CD4-positive, CD25-positive, alpha-beta regulatory T cell (primary cell): ENCODE data around the gene PPP4R3B. TPM values are rescaled to one million over a fixed set of nuclear protein-coding genes. Genes with fewer than 3 reads are reported as not detected.
A peak's percentile ranks its signal among the peaks of the same experiment; 100 is the strongest.
"Not testable (repeated sequence)": the region's sequence is repeated elsewhere in the genome, so short reads cannot be mapped to it uniquely, and the experiment has no call there.

Experiments used
- ATAC-seq, 2 donors: fragments of 150-1000 bp; cut with Tn5 transposase; one replicate each; pipeline ENCODE4 v1.10.0; 2021; ENCODE audit warnings: low read depth in 2 of 2, moderate number of reproducible peaks in 2 of 2, moderate library complexity in 1 of 2
- DNase-seq, 3 donors: peaks; one replicate each; pipeline versions ENCODE4 v3.0.0 to v3.0.0-alpha.2; 2012 to 2022; ENCODE audit warnings: mixed read lengths in 1 of 3
- H3K27ac ChIP-seq: one replicate; pipeline ENCODE4 v1.7.0; 2013; ENCODE audit warnings: mild to moderate bottlenecking, low read length; ENCODE audit not compliant: insufficient read depth, poor library complexity, severe bottlenecking
- H3K27me3 ChIP-seq: one replicate; pipeline ENCODE4 v1.7.0; 2013; ENCODE audit warnings: low read length; ENCODE audit not compliant: control insufficient read depth, insufficient read depth
- H3K36me3 ChIP-seq: one replicate; pipeline ENCODE4 v1.7.0; 2013; ENCODE audit warnings: mild to moderate bottlenecking, low read length, moderate library complexity; ENCODE audit not compliant: control insufficient read depth, insufficient read depth
- H3K4me1 ChIP-seq: 2 replicates; pipeline ENCODE4 v1.7.0; 2013; ENCODE audit warnings: mild to moderate bottlenecking, low read length; ENCODE audit not compliant: insufficient read depth, control insufficient read depth, poor library complexity, severe bottlenecking
- H3K4me3 ChIP-seq: one replicate; pipeline ENCODE4 v1.7.0; 2013; ENCODE audit warnings: low read depth, mild to moderate bottlenecking, low read length, moderate library complexity
- H3K9me3 ChIP-seq, 2 experiments: 1 replicate in 1 of 2; 2 replicates in 1 of 2; pipeline ENCODE4 v1.7.0; 2013; ENCODE audit warnings: low read length in 2 of 2, mild to moderate bottlenecking in 1 of 2, moderate library complexity in 1 of 2; ENCODE audit not compliant: control insufficient read depth in 2 of 2
- H3K27ac Mint-ChIP-seq, 3 donors: one replicate each; pipeline ENCODE4 v1.8.0; 2020 to 2022; ENCODE audit warnings: mild to moderate bottlenecking in 3 of 3, mixed read lengths in 3 of 3, moderate library complexity in 2 of 3
- H3K27me3 Mint-ChIP-seq: one replicate; pipeline ENCODE4 v1.8.0; 2022; ENCODE audit warnings: mild to moderate bottlenecking, mixed read lengths
- H3K36me3 Mint-ChIP-seq: one replicate; pipeline ENCODE4 v1.8.0; 2020; ENCODE audit warnings: mixed read lengths
- H3K4me1 Mint-ChIP-seq, 4 donors: one replicate each; pipeline ENCODE4 v1.8.0; 2020 to 2022; ENCODE audit warnings: mixed read lengths in 4 of 4, mild to moderate bottlenecking in 1 of 4
- H3K4me3 Mint-ChIP-seq, 4 donors: one replicate each; pipeline ENCODE4 v1.8.0; 2020 to 2022; ENCODE audit warnings: mild to moderate bottlenecking in 4 of 4, mixed read lengths in 4 of 4, moderate library complexity in 3 of 4
- H3K9me3 Mint-ChIP-seq, 7 donors: one replicate each; pipeline ENCODE4 v1.8.0; 2020 to 2022; ENCODE audit warnings: mixed read lengths in 7 of 7, mild to moderate bottlenecking in 3 of 7, moderate library complexity in 2 of 7
- polyA plus RNA-seq, 4 donors: library from polyadenylated mRNA; unstranded; fragments of 300-500 nt; fragmentation: Illumina TruSeq; gene quantifications; one replicate each; pipeline ENCODE4 v1.2.3, GENCODE V29; 2021
- total RNA-seq: library from RNA; stranded (reverse); gene quantifications from one replicate; pipeline ENCODE4 v1.2.3, GENCODE V29; 2022

The PPP4R3B gene
- total and polyA plus RNA-seq, 5 donors from 2014 or later: 71.8 to 85.4 (median 77.6) TPM

GRCh38 chr2:55609193-55609794 is 8.1 kb downstream of the PPP4R3B start:
- H3K27me3 Mint-ChIP-seq: no peaks in the 10 kb centered on the region
- no peaks in the 10 kb centered on the region for H3K9me3 Mint-ChIP-seq
- H3K36me3 Mint-ChIP-seq: peaks cover 24% of the 10 kb centered on the region
- H3K4me3 Mint-ChIP-seq: peak overlapping the region in 2 of 4 donors; percentile 16 to 45
- H3K9me3 ChIP-seq: no peaks in the 10 kb centered on the region
- ATAC-seq: no peak
- no peak overlapping the region for H3K27ac Mint-ChIP-seq
- H3K4me3 ChIP-seq: no peak overlapping the region
- no peak for DNase-seq
- H3K4me1 ChIP-seq: peaks cover 30% of the 10 kb centered on the region
- no peaks in the 10 kb centered on the region for H3K27me3 ChIP-seq
- peaks cover 28% of the 10 kb centered on the region for H3K36me3 ChIP-seq
- H3K4me1 Mint-ChIP-seq: peaks cover 26 to 82% (median 49%) of the 10 kb centered on the region in 4 donors
- H3K27ac ChIP-seq: no peak overlapping the region

- Mint-ChIP-seq H3K9me3 (no peaks in the 10 kb centered on the region), H3K4me1 (peaks cover 22 to 80% (median 49%) of the 10 kb centered on the region in 4 donors), H3K27ac (peak overlapping the region in 1 of 3 donors; percentile 13), H3K4me3 (peak overlapping the region in 1 of 4 donors; percentile 13), H3K27me3 (no peaks in the 10 kb centered on the region), H3K36me3 (peaks cover 17% of the 10 kb centered on the region)
- Histone ChIP-seq H3K9me3 (no peaks in the 10 kb centered on the region), H3K4me1 (peaks cover 38% of the 10 kb centered on the region), H3K27me3 (no peaks in the 10 kb centered on the region), H3K36me3 (peaks cover 24% of the 10 kb centered on the region), H3K4me3 (no peak overlapping the region), H3K27ac (no peak overlapping the region)
- ATAC-seq (no peak), DNase-seq (no peak)
Observed at GRCh38 chr2:55607717-55608116, 9.7 kb downstream of the PPP4R3B start.

GRCh38 chr2:55604027-55604565 is 13.3 kb downstream of the PPP4R3B start:
- peak overlapping the region in 1 of 3 donors; percentile 92 for H3K27ac Mint-ChIP-seq
- Histone ChIP-seq H3K36me3 (peaks cover 20% of the 10 kb centered on the region), H3K27me3 (no peaks in the 10 kb centered on the region), H3K9me3 (no peaks in the 10 kb centered on the region), H3K27ac (peak overlapping the region; percentile 10), H3K4me3 (peak overlapping the region; percentile 45), H3K4me1 (peaks cover 31% of the 10 kb centered on the region)
- H3K4me1 Mint-ChIP-seq: peaks cover 22 to 75% (median 50%) of the 10 kb centered on the region in 4 donors
- H3K4me3 Mint-ChIP-seq: peak overlapping the region in 3 of 4 donors; percentile 13 to 36 (median 27)
- H3K27me3 Mint-ChIP-seq: no peaks in the 10 kb centered on the region
- no peaks in the 10 kb centered on the region for H3K9me3 Mint-ChIP-seq
- H3K36me3 Mint-ChIP-seq: peaks cover 21% of the 10 kb centered on the region
- DNase-seq (no peak), ATAC-seq (no peak)

- no peaks in the 10 kb centered on the region for H3K9me3 Mint-ChIP-seq
- H3K27ac Mint-ChIP-seq: peak overlapping the region in 1 of 3 donors; percentile 33
- H3K27ac ChIP-seq: no peak overlapping the region
- DNase-seq (no peak), ATAC-seq (no peak)
- H3K36me3 ChIP-seq: peaks cover 38% of the 10 kb centered on the region
- no peak overlapping the region for H3K4me3 ChIP-seq
- no peaks in the 10 kb centered on the region for H3K27me3 Mint-ChIP-seq
- no peaks in the 10 kb centered on the region for H3K27me3 ChIP-seq
- peaks cover 22 to 62% (median 41%) of the 10 kb centered on the region in 4 donors for H3K4me1 Mint-ChIP-seq
- peaks cover 15% of the 10 kb centered on the region for H3K4me1 ChIP-seq
- H3K9me3 ChIP-seq: no peaks in the 10 kb centered on the region
- H3K36me3 Mint-ChIP-seq: peaks cover 21% of the 10 kb centered on the region
- H3K4me3 Mint-ChIP-seq: no peak overlapping the region
Observed at GRCh38 chr2:55601849-55602248, 15.6 kb downstream of the PPP4R3B start.

GRCh38 chr2:55598056-55598795 is 19.2 kb downstream of the PPP4R3B start:
- no peak for ATAC-seq
- Histone ChIP-seq H3K9me3 (no peaks in the 10 kb centered on the region), H3K36me3 (peaks cover 46% of the 10 kb centered on the region), H3K27ac (no peak overlapping the region), H3K4me1 (peaks cover 9% of the 10 kb centered on the region), H3K4me3 (no peak overlapping the region), H3K27me3 (no peaks in the 10 kb centered on the region)
- Mint-ChIP-seq H3K27me3 (no peaks in the 10 kb centered on the region), H3K9me3 (no peaks in the 10 kb centered on the region), H3K4me3 (no peak overlapping the region), H3K36me3 (peaks cover 33% of the 10 kb centered on the region), H3K4me1 (peaks cover 28 to 55% (median 35%) of the 10 kb centered on the region in 4 donors), H3K27ac (no peak overlapping the region)
- no peak for DNase-seq

- not testable (repeated sequence) for H3K9me3 ChIP-seq, H3K27ac ChIP-seq, H3K9me3 Mint-ChIP-seq, DNase-seq, H3K4me3 ChIP-seq, H3K27me3 Mint-ChIP-seq, H3K27me3 ChIP-seq, ATAC-seq
- peaks cover 36% of the 10 kb centered on the region for H3K36me3 ChIP-seq
- Mint-ChIP-seq H3K4me3 (peak overlapping the region in 1 of 4 donors; percentile 8), H3K4me1 (peaks cover 30 to 49% (median 32%) of the 10 kb centered on the region in 4 donors), H3K36me3 (peaks cover 29% of the 10 kb centered on the region), H3K27ac (peak overlapping the region in 1 of 3 donors; percentile 69)
- H3K4me1 ChIP-seq: peaks cover 13% of the 10 kb centered on the region
Observed at GRCh38 chr2:55596795-55597194, 20.6 kb downstream of the PPP4R3B start.

GRCh38 chr2:55595536-55595935 is 21.9 kb downstream of the PPP4R3B start:
- H3K4me1 ChIP-seq: peaks cover 19% of the 10 kb centered on the region
- ATAC-seq (no peak), DNase-seq (no peak)
- H3K4me1 Mint-ChIP-seq: peaks cover 36 to 56% (median 39%) of the 10 kb centered on the region in 4 donors
- no peak overlapping the region for H3K27ac Mint-ChIP-seq
- no peak overlapping the region for H3K27ac ChIP-seq
- no peaks in the 10 kb centered on the region for H3K27me3 Mint-ChIP-seq
- H3K36me3 Mint-ChIP-seq: peaks cover 32% of the 10 kb centered on the region
- H3K9me3 Mint-ChIP-seq: no peaks in the 10 kb centered on the region
- no peaks in the 10 kb centered on the region for H3K27me3 ChIP-seq
- no peaks in the 10 kb centered on the region for H3K9me3 ChIP-seq
- H3K36me3 ChIP-seq: peaks cover 36% of the 10 kb centered on the region
- H3K4me3 ChIP-seq: no peak overlapping the region
- no peak overlapping the region for H3K4me3 Mint-ChIP-seq
